C4-2B (cell line): Measurements from ENCODE around the gene IFT122.
"Not testable (repeated sequence)": the region's sequence is repeated elsewhere in the genome, so short reads cannot be mapped to it uniquely, and the experiment has no call there.

Experiments
- H3K27ac ChIP-seq: fragments of 450-650 bp; 2 replicates; pipeline ENCODE4 v1.5.1; 2017
- ZFX ChIP-seq: fragments of 450-650 bp; IDR thresholded peaks from 2 replicates; pipeline ENCODE4 v1.6.1; 2017
- TF ChIP-seq, protein P1 (sequence below): fragments of 450-650 bp; conservative IDR thresholded peaks from 2 replicates; pipeline ENCODE4 v1.5.1; 2017; ENCODE audit warnings: mild to moderate bottlenecking

Gene IFT122

DNA sequence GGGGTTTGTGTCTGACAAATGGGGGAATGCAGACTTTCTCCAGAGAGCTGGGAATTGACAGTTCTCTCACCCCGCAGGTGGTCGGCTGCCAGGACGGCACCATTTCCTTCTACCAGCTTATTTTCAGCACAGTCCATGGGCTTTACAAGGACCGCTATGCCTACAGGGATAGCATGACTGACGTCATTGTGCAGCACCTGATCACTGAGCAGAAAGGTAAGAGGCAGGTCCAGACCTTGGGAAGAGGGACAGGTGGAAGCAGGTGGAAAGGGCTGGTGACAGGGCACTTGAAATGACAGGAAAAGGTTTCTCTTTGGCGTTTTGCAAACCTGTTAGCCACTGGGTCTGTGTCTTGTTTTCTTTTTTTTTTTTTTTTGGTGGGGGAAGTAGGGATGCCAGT, 36.6 kb downstream of the IFT122 start:
- no peak overlapping the region for H3K27ac ChIP-seq
- no peak for TF ChIP-seq ZFX
- TF ChIP-seq, protein P1, sequence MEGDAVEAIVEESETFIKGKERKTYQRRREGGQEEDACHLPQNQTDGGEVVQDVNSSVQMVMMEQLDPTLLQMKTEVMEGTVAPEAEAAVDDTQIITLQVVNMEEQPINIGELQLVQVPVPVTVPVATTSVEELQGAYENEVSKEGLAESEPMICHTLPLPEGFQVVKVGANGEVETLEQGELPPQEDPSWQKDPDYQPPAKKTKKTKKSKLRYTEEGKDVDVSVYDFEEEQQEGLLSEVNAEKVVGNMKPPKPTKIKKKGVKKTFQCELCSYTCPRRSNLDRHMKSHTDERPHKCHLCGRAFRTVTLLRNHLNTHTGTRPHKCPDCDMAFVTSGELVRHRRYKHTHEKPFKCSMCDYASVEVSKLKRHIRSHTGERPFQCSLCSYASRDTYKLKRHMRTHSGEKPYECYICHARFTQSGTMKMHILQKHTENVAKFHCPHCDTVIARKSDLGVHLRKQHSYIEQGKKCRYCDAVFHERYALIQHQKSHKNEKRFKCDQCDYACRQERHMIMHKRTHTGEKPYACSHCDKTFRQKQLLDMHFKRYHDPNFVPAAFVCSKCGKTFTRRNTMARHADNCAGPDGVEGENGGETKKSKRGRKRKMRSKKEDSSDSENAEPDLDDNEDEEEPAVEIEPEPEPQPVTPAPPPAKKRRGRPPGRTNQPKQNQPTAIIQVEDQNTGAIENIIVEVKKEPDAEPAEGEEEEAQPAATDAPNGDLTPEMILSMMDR = no peak

DNA sequence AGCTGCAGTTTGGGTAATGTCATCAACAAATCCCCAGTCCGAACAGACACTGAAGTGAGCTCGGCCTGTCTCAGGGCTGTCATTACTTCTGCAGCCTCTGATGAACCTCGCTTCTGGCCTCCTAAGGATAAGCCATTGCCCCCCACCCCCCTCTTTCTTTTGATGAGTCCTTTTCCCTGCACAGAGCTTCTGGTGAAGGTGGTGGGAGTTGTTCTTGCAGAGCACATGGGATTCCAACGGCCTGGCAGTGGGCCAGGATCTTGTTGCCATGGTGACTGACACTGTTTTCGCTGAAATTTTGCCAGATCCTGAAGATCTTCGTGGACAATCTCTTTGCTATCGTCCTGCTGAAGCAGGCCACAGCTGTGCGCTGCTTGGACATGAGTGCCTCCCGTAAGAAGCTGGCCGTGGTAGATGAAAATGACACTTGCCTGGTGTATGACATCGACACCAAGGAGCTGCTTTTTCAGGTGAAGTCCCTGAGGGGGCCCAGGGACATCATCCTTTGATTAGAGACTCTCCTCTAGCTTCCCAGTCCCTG, 41.3 kb downstream of the IFT122 start:
- H3K27ac ChIP-seq = not testable (repeated sequence)

DNA sequence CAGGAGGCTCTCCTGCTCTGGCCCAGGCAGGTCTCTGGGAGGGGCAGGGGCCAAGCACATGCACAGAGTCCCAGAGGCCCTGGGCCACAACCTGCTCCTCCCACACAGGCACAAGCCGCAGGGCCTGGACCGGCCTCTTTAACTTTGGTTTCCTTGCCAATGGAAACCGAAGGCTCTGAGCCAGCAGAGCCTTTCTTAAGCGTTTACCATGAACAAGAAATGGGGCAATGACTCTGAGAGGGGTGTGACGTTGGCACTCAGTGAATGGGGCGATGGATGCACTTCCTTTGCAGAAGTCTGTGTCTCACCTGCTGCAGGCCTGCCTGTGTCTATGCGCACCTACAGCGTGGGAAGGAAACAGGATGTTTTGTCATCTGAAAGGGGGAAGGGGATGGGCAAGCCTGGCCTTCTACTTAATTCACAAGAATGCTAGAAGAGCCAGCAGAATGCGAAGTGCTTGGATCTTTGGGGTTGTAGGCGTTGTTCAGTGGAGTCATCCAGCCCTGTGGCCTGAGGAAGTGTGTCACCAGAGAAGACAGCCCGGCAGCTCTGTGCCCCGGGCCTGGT, 41.8 kb downstream of the IFT122 start:
- H3K27ac ChIP-seq = no peak overlapping the region
- TF ChIP-seq ZFX = no peak
- TF ChIP-seq, protein P1 = no peak

DNA sequence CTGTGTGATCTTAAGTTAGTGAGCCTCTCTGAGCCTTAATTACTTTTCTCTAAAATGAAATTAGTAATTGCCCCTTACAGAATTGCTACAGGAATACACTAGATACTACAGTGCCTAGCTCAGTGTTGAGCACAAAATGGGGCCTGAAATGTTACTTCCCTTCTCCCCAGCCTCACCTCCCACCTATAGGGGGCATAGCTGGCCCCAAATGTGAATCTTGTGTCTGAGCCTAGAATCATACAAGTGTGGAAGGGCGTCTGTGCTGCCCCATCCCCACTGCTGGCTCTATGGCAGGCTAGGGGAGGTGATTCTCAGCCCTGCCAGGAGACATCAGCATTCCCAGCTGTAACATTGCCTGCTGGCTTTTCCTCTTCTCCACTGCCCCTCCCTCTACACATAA, 42.7 kb downstream of the IFT122 start:
- TF ChIP-seq, protein P1 = no peak; the same call in 1 of the 2 replicates
- no peak for TF ChIP-seq ZFX
- H3K27ac ChIP-seq = no peak overlapping the region

DNA sequence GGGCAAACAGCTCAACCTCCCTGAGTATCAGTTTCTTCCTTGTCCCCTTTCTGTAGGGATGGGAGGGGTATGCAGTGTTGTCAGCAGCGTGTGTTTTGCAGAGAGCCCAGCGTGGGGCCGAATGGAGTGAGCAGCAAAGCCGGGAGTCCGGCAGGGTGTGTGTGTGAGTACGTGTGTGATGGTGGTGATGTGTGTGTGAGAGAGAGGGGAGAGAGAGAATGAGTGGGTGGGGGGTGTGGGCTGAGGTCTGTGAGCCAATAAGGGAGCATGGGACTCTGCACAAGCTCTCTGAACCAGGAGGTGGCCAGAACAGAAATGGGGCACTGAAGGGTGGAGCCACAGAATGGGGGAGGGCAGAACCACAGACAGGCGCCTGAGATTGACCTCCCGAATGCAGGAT, 43.8 kb downstream of the IFT122 start:
- TF ChIP-seq ZFX = no peak
- TF ChIP-seq, protein P1 = no peak
- H3K27ac ChIP-seq = no peak overlapping the region

DNA sequence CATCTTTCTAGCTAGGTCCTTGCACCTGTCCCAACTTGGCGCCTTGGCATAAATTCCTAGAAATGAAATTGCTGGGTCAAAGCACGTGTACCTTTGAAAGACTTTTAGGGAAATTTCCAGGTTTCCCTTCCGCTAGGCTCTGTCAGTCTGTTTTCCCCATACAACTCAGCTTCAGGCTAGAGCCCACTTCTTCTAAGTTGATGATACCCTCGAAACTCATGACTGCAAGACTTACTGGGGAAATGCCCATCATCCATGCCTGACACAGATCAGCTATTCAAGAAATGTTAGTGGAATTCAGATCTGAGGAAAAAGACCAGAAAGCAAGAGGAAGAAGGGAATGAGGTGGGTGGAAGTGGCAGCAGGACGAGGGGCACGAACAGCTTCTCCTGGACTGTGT, 45.1 kb downstream of the IFT122 start:
- not testable (repeated sequence) for H3K27ac ChIP-seq

DNA sequence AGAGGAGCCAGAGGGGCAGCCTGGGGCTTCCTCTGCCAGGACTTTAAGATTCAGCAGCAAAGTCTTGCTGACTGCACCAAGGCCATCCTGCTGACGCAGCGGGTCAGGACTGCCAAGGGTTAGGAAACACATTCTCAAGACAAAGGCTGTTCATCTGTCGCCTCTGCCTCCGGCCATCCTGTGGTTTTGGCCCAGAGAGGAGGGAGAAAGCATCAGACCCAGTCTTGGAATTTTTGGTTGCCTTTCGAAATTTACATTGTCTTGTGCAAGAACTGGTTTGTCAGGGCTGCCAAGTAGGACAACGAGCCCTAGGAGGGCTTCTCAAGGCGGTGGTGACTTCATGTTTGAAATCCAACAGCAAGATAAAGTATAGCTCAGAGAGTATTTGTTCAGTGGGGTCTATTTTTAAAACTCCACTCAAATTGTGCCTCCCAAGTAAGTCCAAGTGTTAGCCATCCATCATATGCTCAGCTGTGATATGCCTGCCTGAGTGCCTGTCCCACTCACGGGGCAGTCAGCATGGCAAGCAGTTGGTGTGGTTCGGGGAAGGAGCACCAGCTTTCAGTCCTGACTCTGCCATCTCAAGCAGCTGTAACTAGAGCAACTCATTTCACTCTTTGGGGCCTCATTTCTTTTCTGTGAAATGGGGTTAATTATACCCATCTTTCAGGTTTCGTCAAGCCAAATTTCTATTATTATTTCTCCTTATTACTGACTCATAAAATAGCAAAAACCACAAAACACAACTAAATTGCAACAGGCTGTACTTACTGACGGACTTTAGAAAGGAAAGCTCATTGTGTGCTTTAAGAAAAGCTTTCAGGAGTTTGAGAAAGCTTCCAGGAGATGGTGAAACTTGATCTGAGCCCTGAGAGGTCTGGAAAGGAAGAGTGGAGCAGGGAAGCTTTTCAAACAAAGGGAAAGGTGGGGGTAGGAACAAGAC, 46.0 kb downstream of the IFT122 start:
- H3K27ac ChIP-seq = no peak overlapping the region
- TF ChIP-seq ZFX = no peak
- TF ChIP-seq, protein P1 = no peak

DNA sequence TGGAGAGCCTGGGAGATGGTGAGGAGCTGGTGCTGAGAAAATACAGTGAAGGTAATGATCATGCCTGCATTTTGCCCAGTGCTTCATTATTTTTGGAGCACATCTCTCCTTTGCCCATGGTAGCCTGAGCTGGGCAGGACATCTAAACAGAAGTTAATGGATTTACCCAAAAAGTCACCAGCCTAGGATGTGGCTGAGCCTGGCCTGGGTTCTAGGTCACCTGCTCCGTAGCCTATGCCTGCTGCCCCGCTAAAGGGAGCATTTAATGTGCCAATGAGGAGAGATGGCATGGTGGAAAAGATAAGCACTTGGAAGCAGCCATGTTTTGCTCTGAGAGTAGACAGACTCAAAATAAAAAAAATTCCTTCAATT, 46.6 kb downstream of the IFT122 start:
- TF ChIP-seq, protein P1 = no peak
- no peak for TF ChIP-seq ZFX
- no peak overlapping the region for H3K27ac ChIP-seq
